Colonic mucosa (tissue), 4 donors: ENCODE measurements around the gene NBAS. TPM values are rescaled to one million over a fixed set of nuclear protein-coding genes. Genes with fewer than 3 reads are reported as not detected.

Source experiments
- DNase-seq: peaks from one replicate; pipeline ENCODE4 v3.0.0-alpha.2; 2020
- H3K27ac ChIP-seq: fragments of 200-600 bp; one replicate; pipeline ENCODE4 v1.8.0; 2021
- H3K27me3 ChIP-seq: fragments of 200-600 bp; one replicate; pipeline ENCODE4 v1.8.0; 2021
- H3K36me3 ChIP-seq: fragments of 200-600 bp; one replicate; pipeline ENCODE4 v1.8.0; 2021
- H3K4me1 ChIP-seq: fragments of 200-600 bp; one replicate; pipeline ENCODE4 v1.8.0; 2021; ENCODE audit warnings: mild to moderate bottlenecking
- H3K4me3 ChIP-seq: fragments of 200-600 bp; one replicate; pipeline ENCODE4 v1.8.0; 2021
- H3K9ac ChIP-seq, 2 donors: one replicate each; pipeline ENCODE4 v1.7.0; 2013; ENCODE audit warnings: control low read depth in 2 of 2, low read depth in 2 of 2, low read length in 2 of 2
- H3K9me3 ChIP-seq: fragments of 200-600 bp; one replicate; pipeline ENCODE4 v1.8.0; 2021
- intact Hi-C: fragments of 100-400 bp; cut with DNase I; formaldehyde crosslinking; loops from one replicate; pipeline ENCODE4 v1.14.1; 2022
- total RNA-seq, 2 donors: library from RNA; stranded (reverse); fragmentation: NEBNext Ultra II Directional in 1 of 2; extraction: Animal tissue kit (Norgen Biotek cat#: 25700) in 1 of 2; gene quantifications; one replicate each; pipeline ENCODE4 v1.2.1, GENCODE V29; 2021
- TF ChIP-seq, protein P1 (sequence below): fragments of 200-600 bp; IDR thresholded peaks from one replicate; pipeline ENCODE4 v1.8.0; 2022; ENCODE audit warnings: antibody characterized with exemption, mild to moderate bottlenecking
- donor health status: healthy.
- donor health status: DM: no; HTN: no; CAD: no.
- donor health status: DM: no; HTN: no; CAD: no.

NBAS gene
- total RNA-seq, 2 donors from 2014 or later, result 34.4 to 38.9 TPM

DNA sequence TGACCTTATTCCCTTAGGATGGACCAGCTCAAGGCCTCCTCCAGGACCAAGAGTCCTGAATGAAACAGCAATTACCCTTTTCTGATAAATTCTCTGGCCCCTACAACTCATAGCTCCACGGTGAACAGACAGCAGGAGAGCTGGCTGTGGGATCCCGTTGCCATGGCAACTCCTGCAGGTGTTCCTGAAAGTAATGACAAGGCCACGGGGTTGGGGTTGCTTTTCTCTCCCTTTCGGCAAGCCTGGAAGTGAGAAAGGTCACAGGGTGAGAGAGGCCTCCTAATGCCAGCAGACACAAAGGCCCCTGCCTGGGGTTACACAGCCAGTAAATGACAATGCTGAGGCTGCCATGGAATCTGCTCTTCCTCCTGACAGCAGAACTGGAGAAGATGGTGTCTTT lies 403.0 kb downstream of the NBAS start:
- TF ChIP-seq, protein P1, sequence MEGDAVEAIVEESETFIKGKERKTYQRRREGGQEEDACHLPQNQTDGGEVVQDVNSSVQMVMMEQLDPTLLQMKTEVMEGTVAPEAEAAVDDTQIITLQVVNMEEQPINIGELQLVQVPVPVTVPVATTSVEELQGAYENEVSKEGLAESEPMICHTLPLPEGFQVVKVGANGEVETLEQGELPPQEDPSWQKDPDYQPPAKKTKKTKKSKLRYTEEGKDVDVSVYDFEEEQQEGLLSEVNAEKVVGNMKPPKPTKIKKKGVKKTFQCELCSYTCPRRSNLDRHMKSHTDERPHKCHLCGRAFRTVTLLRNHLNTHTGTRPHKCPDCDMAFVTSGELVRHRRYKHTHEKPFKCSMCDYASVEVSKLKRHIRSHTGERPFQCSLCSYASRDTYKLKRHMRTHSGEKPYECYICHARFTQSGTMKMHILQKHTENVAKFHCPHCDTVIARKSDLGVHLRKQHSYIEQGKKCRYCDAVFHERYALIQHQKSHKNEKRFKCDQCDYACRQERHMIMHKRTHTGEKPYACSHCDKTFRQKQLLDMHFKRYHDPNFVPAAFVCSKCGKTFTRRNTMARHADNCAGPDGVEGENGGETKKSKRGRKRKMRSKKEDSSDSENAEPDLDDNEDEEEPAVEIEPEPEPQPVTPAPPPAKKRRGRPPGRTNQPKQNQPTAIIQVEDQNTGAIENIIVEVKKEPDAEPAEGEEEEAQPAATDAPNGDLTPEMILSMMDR, result no peak
- Histone ChIP-seq H3K9me3 (no peaks in the 10 kb centered on the region), H3K4me1 (no peaks in the 10 kb centered on the region), H3K27me3 (no peaks in the 10 kb centered on the region), H3K9ac (no peak overlapping the region), H3K36me3 (no peaks in the 10 kb centered on the region), H3K27ac (no peak overlapping the region), H3K4me3 (no peak overlapping the region)
- intact Hi-C loops, result no loop called here
- no peak for DNase-seq

DNA sequence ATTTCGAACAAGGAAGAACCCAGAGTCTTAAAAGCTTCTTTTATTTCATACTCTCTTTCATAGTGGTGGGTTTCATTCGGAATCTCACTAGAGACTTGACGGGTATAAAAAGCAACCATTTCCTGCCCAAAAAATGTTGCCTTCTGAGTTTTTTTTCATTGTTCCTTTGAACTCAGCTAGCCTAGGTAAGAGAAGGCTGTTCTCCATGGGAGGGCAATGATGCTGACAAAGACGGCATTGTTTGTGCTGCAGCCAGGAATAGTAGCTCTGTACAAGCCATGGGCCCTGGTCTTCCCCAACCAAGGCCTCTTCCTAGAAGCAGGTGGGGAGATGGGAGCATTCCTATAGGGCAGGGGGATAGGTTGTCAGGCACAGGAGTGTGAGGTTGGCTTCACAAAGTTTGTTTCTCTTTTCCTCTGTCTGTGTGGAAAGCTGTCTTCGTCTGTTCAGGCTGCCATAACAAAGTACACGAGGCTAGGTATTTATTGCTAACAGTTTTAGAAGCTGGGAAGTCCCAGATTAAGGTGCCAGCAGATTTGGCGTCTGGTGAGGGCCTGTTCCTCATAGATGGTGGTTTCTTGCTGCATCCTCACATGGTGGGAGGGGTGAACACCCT lies 405.1 kb downstream of the NBAS start:
- no peak overlapping the region for H3K27ac ChIP-seq
- no peaks in the 10 kb centered on the region for H3K27me3 ChIP-seq
- no peaks in the 10 kb centered on the region for H3K4me1 ChIP-seq
- H3K4me3 ChIP-seq, result no peak overlapping the region
- H3K9ac ChIP-seq, result no peak overlapping the region
- intact Hi-C loops, result no loop called here
- DNase-seq, result no peak
- TF ChIP-seq, protein P1, result no peak
- H3K36me3 ChIP-seq, result no peaks in the 10 kb centered on the region
- no peaks in the 10 kb centered on the region for H3K9me3 ChIP-seq

DNA sequence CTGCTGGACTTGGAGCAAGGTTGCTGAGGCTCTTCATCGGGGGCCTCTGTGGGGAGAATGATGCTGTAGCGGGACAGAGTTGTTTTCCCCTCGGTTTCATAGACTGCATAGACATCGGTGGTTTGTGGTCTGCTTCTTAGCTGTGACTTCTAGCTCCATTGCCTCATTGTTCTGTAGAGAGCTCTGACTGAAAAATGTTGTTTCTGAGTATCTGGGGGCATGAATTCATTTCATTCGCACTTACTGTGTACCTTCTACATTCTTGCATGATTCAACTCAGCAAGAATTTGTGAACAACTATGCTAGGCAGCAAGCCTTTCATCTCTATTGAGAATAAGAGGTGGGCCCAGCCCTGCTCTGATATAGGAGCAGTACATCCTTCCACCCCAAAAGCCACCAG lies 406.8 kb downstream of the NBAS start:
- no peak for DNase-seq
- no peaks in the 10 kb centered on the region for H3K27me3 ChIP-seq
- no peaks in the 10 kb centered on the region for H3K4me1 ChIP-seq
- H3K9me3 ChIP-seq, result no peaks in the 10 kb centered on the region
- TF ChIP-seq, protein P1, result no peak
- no peak overlapping the region for H3K27ac ChIP-seq
- H3K9ac ChIP-seq, result no peak overlapping the region
- intact Hi-C loops, result no loop called here
- H3K4me3 ChIP-seq, result no peak overlapping the region
- H3K36me3 ChIP-seq, result no peaks in the 10 kb centered on the region

DNA sequence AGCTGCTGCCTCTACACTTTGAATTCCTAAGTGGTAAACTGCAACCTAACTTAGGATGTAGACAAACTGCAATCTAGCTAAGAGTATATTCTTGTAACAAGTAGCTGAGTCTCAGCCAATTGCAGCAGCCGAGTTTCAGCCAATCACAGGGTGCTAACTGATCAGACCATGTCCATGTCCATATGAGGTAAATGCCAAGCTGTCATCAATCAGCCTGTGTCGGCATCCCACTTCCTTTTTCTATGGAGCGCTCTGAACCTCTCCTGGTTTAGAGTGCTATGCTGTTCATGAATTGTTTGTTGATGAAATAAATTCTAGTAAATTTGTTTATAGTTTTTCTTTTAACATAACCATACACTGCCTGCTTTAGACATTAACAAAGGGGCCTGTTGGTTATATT lies 408.8 kb downstream of the NBAS start:
- intact Hi-C loops, result no loop called here
- Histone ChIP-seq H3K9me3 (no peaks in the 10 kb centered on the region), H3K27me3 (no peaks in the 10 kb centered on the region), H3K36me3 (no peaks in the 10 kb centered on the region), H3K9ac (no peak overlapping the region), H3K4me3 (no peak overlapping the region), H3K4me1 (no peaks in the 10 kb centered on the region), H3K27ac (no peak overlapping the region)
- DNase-seq, result no peak
- TF ChIP-seq, protein P1, result no peak

DNA sequence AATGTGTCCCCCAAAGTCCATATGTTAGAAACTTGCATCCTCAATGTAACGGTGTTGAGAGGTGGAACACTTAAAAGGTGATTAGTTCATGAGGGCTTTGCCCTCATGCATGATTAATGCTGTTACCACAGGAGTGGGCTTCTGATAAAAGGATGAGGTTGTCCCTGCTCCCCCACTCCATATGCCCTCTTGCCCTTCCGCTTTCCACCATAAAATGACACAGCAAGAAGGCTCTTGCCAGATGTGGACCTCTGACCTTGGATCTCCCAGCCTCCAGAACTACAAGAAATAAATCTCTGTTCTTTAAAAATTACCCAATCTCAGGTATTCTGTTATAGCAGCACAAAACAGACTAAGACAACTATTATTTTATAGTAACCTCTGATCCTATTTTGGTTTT lies 412.1 kb downstream of the NBAS start:
- TF ChIP-seq, protein P1, result no peak
- Histone ChIP-seq H3K27me3 (no peaks in the 10 kb centered on the region), H3K27ac (no peak overlapping the region), H3K9me3 (no peaks in the 10 kb centered on the region), H3K36me3 (no peaks in the 10 kb centered on the region), H3K9ac (no peak overlapping the region), H3K4me1 (no peaks in the 10 kb centered on the region), H3K4me3 (no peak overlapping the region)
- intact Hi-C loops, result no loop called here
- no peak for DNase-seq
